ENCODE results near the gene APOL2. TPM values are rescaled to one million over a fixed set of nuclear protein-coding genes. Genes with fewer than 3 reads are reported as not detected.

The APOL2 gene
- total RNA-seq, 1 donor from 2014 or later: 12.8 TPM

- H3K4me1 Mint-ChIP-seq: peaks cover 36% of the 10 kb centered on the region
- no peaks in the 10 kb centered on the region for H4K20me1 ChIP-seq (ENCODE audit: low read depth)
- H3K9ac ChIP-seq: no peak overlapping the region
- H3K27me3 Mint-ChIP-seq (ENCODE audit: insufficient read depth, low read depth): peaks cover 2% of the 10 kb centered on the region
- H3K9me3 ChIP-seq (ENCODE audit: low read depth): no peaks in the 10 kb centered on the region
- no peaks in the 10 kb centered on the region for H3F3A ChIP-seq (ENCODE audit: low read depth)
- H2AFZ ChIP-seq (replicated peaks): no peak overlapping the region
- H3K9me3 Mint-ChIP-seq: peaks cover 5% of the 10 kb centered on the region
- TF ChIP-seq EZH2phosphoT487 (IDR thresholded peaks at IDR 0.05) (no peak), CTCF (IDR thresholded peaks at IDR 0.05) (no peak), EZH2 (IDR thresholded peaks at IDR 0.05) (no peak)
- H3K36me3 ChIP-seq: no peaks in the 10 kb centered on the region
- H3K4me3 Mint-ChIP-seq: no peak overlapping the region
- H3K4me1 ChIP-seq: peaks cover 24% of the 10 kb centered on the region
- no peak overlapping the region for H3K27ac Mint-ChIP-seq
- H3K36me3 Mint-ChIP-seq: peaks cover 16% of the 10 kb centered on the region
- no peak overlapping the region for H3K4me2 ChIP-seq
- H3K27me3 ChIP-seq: no peaks in the 10 kb centered on the region
- no peak for DNase-seq (ENCODE audit: low spot score)
- no peak overlapping the region for H3K27ac ChIP-seq
- no peak overlapping the region for H3K4me3 ChIP-seq
- no peaks in the 10 kb centered on the region for H3K79me2 ChIP-seq (ENCODE audit: low read depth)
These were observed 3.7 kb downstream of the APOL2 start for GRCh38 chr22:36235585-36235984.

GRCh38 chr22:36234919-36235318, 4.4 kb downstream of the APOL2 start:
- Mint-ChIP-seq H3K36me3 (peaks cover 19% of the 10 kb centered on the region), H3K4me1 (peaks cover 32% of the 10 kb centered on the region), H3K27me3 (ENCODE audit: insufficient read depth, low read depth) (peaks cover 4% of the 10 kb centered on the region), H3K9me3 (peaks cover 5% of the 10 kb centered on the region), H3K27ac (no peak overlapping the region), H3K4me3 (no peak overlapping the region)
- Histone ChIP-seq H3K9me3 (ENCODE audit: low read depth) (no peaks in the 10 kb centered on the region), H3F3A (ENCODE audit: low read depth) (no peaks in the 10 kb centered on the region), H4K20me1 (ENCODE audit: low read depth) (no peaks in the 10 kb centered on the region), H3K27ac (no peak overlapping the region), H3K79me2 (ENCODE audit: low read depth) (no peaks in the 10 kb centered on the region), H3K4me3 (no peak overlapping the region), H2AFZ (replicated peaks) (no peak overlapping the region), H3K27me3 (no peaks in the 10 kb centered on the region), H3K9ac (no peak overlapping the region), H3K4me2 (no peak overlapping the region), H3K4me1 (peaks cover 24% of the 10 kb centered on the region), H3K36me3 (no peaks in the 10 kb centered on the region)
- no peak for DNase-seq (ENCODE audit: low spot score)
- no peak for TF ChIP-seq EZH2phosphoT487 (IDR thresholded peaks at IDR 0.05)
- no peak for TF ChIP-seq EZH2 (IDR thresholded peaks at IDR 0.05)
- TF ChIP-seq CTCF (IDR thresholded peaks at IDR 0.05): no peak

GRCh38 chr22:36234213-36234612, 5.1 kb downstream of the APOL2 start:
- H3K4me1 Mint-ChIP-seq: peaks cover 25% of the 10 kb centered on the region
- H3K36me3 ChIP-seq: no peaks in the 10 kb centered on the region
- DNase-seq (ENCODE audit: low spot score): no peak
- H3K36me3 Mint-ChIP-seq: peaks cover 19% of the 10 kb centered on the region
- H3K4me3 ChIP-seq: no peak overlapping the region
- peaks cover 4% of the 10 kb centered on the region for H3K27me3 Mint-ChIP-seq (ENCODE audit: insufficient read depth, low read depth)
- no peaks in the 10 kb centered on the region for H3K79me2 ChIP-seq (ENCODE audit: low read depth)
- no peaks in the 10 kb centered on the region for H3F3A ChIP-seq (ENCODE audit: low read depth)
- no peak overlapping the region for H3K4me3 Mint-ChIP-seq
- no peaks in the 10 kb centered on the region for H3K27me3 ChIP-seq
- no peak for TF ChIP-seq EZH2 (IDR thresholded peaks at IDR 0.05)
- TF ChIP-seq CTCF (IDR thresholded peaks at IDR 0.05): no peak
- TF ChIP-seq EZH2phosphoT487 (IDR thresholded peaks at IDR 0.05): no peak
- H3K27ac ChIP-seq: no peak overlapping the region
- H2AFZ ChIP-seq (replicated peaks): no peak overlapping the region
- H4K20me1 ChIP-seq (ENCODE audit: low read depth): no peaks in the 10 kb centered on the region
- no peak overlapping the region for H3K9ac ChIP-seq
- H3K9me3 Mint-ChIP-seq: peaks cover 5% of the 10 kb centered on the region
- no peak overlapping the region for H3K27ac Mint-ChIP-seq
- H3K4me2 ChIP-seq: no peak overlapping the region
- no peaks in the 10 kb centered on the region for H3K9me3 ChIP-seq (ENCODE audit: low read depth)
- peaks cover 24% of the 10 kb centered on the region for H3K4me1 ChIP-seq

All from neural progenitor cell (in vitro differentiated cells).